OCI-LY7 (cell line): ENCODE results near the gene GATA5. TPM values are rescaled to one million over a fixed set of nuclear protein-coding genes. Genes with fewer than 3 reads are reported as not detected.

Experiments
- BruUV-seq: library from RNA; stranded (reverse); fragments of 400-500 nt; replicated peaks from 2 replicates; lab custom pipeline; 2021; lab: Mats Ljungman, UMichigan
- CTCF ChIA-PET: fragments of 300-600 bp; sonication (Branson Sonifier 250); formaldehyde crosslinking; loops from one replicate; lab custom pipeline; 2022; ENCODE audit warnings: antibody characterized with exemption; ENCODE audit not compliant: unreplicated experiment; lab: Charles Lee
- POLR2A ChIA-PET: fragments of 300-600 bp; sonication (Branson Sonifier 250); formaldehyde crosslinking; loops from one replicate; lab custom pipeline; 2022; ENCODE audit warnings: antibody characterized with exemption; lab: Charles Lee
- DNase-seq: peaks from one replicate; pipeline ENCODE4 v3.0.0-alpha.2; 2015; ENCODE audit warnings: low spot score
- H2AFZ ChIP-seq: fragments of 200-600 bp; sonication (generic), shearing (Covaris generic); 2 replicates; pipeline ENCODE4 v1.6.1; 2014; ENCODE audit warnings: mild to moderate bottlenecking, antibody characterized with exemption, low read length, moderate library complexity
- H3K27ac ChIP-seq: fragments of 200-600 bp; sonication (generic); 2 replicates; pipeline ENCODE4 v1.5.1; 2014; ENCODE audit warnings: mixed run types, low read depth, mild to moderate bottlenecking, moderate library complexity, low read length, inconsistent platforms; ENCODE audit not compliant: poor library complexity, severe bottlenecking
- H3K36me3 ChIP-seq: fragments of 200-600 bp; sonication (generic); 2 replicates; pipeline ENCODE4 v1.6.1; 2014; ENCODE audit warnings: mild to moderate bottlenecking, antibody characterized with exemption, low read length, moderate library complexity, mixed read lengths; ENCODE audit not compliant: insufficient read depth
- H3K4me1 ChIP-seq: fragments of 200-600 bp; sonication (generic); 2 replicates; pipeline ENCODE4 v1.5.1; 2014; ENCODE audit warnings: mild to moderate bottlenecking, low read length; ENCODE audit not compliant: insufficient read depth, poor library complexity, severe bottlenecking
- H3K4me2 ChIP-seq: fragments of 200-600 bp; sonication (generic); 2 replicates; pipeline ENCODE4 v1.6.1; 2014; ENCODE audit warnings: mild to moderate bottlenecking, low read length
- H3K4me3 ChIP-seq: fragments of 200-600 bp; sonication (generic); 2 replicates; pipeline ENCODE4 v1.5.1; 2014; ENCODE audit warnings: mild to moderate bottlenecking, low read depth, low read length; ENCODE audit not compliant: poor library complexity, severe bottlenecking
- H3K79me2 ChIP-seq: fragments of 200-600 bp; sonication (generic); 2 replicates; pipeline ENCODE4 v1.6.1; 2016; ENCODE audit warnings: low read depth, mild to moderate bottlenecking, low read length, moderate library complexity, mixed read lengths; ENCODE audit not compliant: insufficient read depth
- H3K9me2 ChIP-seq: fragments of 200-600 bp; sonication (generic); 2 replicates; pipeline ENCODE4 v1.6.1; 2016; ENCODE audit warnings: mild to moderate bottlenecking, low read length, mixed read lengths; ENCODE audit not compliant: insufficient read depth
- H3K9me3 ChIP-seq: fragments of 200-600 bp; sonication (generic); 2 replicates; pipeline ENCODE4 v1.6.1; 2014; ENCODE audit warnings: mild to moderate bottlenecking, mixed run types, low read length, mixed read lengths
- H4K20me1 ChIP-seq: fragments of 200-600 bp; sonication (generic); 2 replicates; pipeline ENCODE4 v1.6.1; 2014; ENCODE audit warnings: mild to moderate bottlenecking, antibody characterized with exemption, low read length, moderate library complexity, mixed read lengths; ENCODE audit not compliant: insufficient read depth
- CTCF ChIP-seq: fragments of 200-600 bp; sonication (generic); conservative IDR thresholded peaks from 2 replicates; pipeline ENCODE4 v1.5.1; 2014; ENCODE audit warnings: mild to moderate bottlenecking, antibody characterized with exemption, low read length, moderate library complexity, mixed read lengths
- EZH2phosphoT487 ChIP-seq: fragments of 200-600 bp; sonication (generic); IDR thresholded peaks from 2 replicates; pipeline ENCODE4 v1.6.1; 2018; ENCODE audit warnings: low read depth, borderline replicate concordance, mild to moderate bottlenecking, mixed run types, antibody characterized with exemption, low read length, moderate library complexity, mixed read lengths
- intact Hi-C: fragments of 100-400 bp; cut with micrococcal nuclease; formaldehyde crosslinking; loops from one replicate; pipeline ENCODE4 v1.10.0; 2022; ENCODE audit not compliant: unreplicated experiment
- total RNA-seq, 2 experiments: library from RNA; depleted of rRNA in 1 of 2; stranded (reverse); fragments of >200 nt in 1 of 2; shearing (Covaris generic) in 1 of 2; gene quantifications; 2 replicates each; pipeline ENCODE4 v1.2.3, GENCODE V29; 2014 to 2022

GATA5 gene
- total RNA-seq, 2 experiments from 2014 or later: not detected

- H3K4me2 ChIP-seq: no peak overlapping the region
- H4K20me1 ChIP-seq: no peaks in the 10 kb centered on the region
- H3K9me2 ChIP-seq: no peaks in the 10 kb centered on the region
- no peaks in the 10 kb centered on the region for H3K36me3 ChIP-seq
- H3K9me3 ChIP-seq: no peaks in the 10 kb centered on the region
- no peak for DNase-seq
- BruUV-seq: no TSS peak
- no peak overlapping the region for H3K4me3 ChIP-seq
- no peaks in the 10 kb centered on the region for H3K79me2 ChIP-seq
- H3K27ac ChIP-seq: no peak overlapping the region
- TF ChIP-seq EZH2phosphoT487 (no peak), CTCF (no peak)
- no peaks in the 10 kb centered on the region for H3K4me1 ChIP-seq
- ChIA-PET CTCF (no interaction called here), POLR2A (no interaction called here)
- no peak overlapping the region for H2AFZ ChIP-seq
- intact Hi-C loops: no loop called here
Observed at GRCh38 chr20:62470001-62470400, 5.8 kb downstream of the GATA5 start.

- H3K9me3 ChIP-seq: no peaks in the 10 kb centered on the region
- no peak overlapping the region for H3K4me2 ChIP-seq
- no peak overlapping the region for H3K27ac ChIP-seq
- no peaks in the 10 kb centered on the region for H3K4me1 ChIP-seq
- no TSS peak for BruUV-seq
- H3K4me3 ChIP-seq: no peak overlapping the region
- TF ChIP-seq CTCF: no peak
- no peak for TF ChIP-seq EZH2phosphoT487
- H2AFZ ChIP-seq: no peak overlapping the region
- intact Hi-C loops: no loop called here
- H3K36me3 ChIP-seq: no peaks in the 10 kb centered on the region
- ChIA-PET CTCF (no interaction called here), POLR2A (no interaction called here)
- H3K9me2 ChIP-seq: no peaks in the 10 kb centered on the region
- no peaks in the 10 kb centered on the region for H3K79me2 ChIP-seq
- DNase-seq: no peak
- no peaks in the 10 kb centered on the region for H4K20me1 ChIP-seq
Observed at GRCh38 chr20:62469352-62469751, 6.4 kb downstream of the GATA5 start.

GRCh38 chr20:62466806-62467537 lies 8.8 kb downstream of the GATA5 start:
- CTCF ChIA-PET: interaction anchor here (0.6 kb wide), 1 partner anchor 616 kb away, joined by 3 read pairs; no protein-coding TSS in a partner anchor
- Histone ChIP-seq H2AFZ (no peak overlapping the region), H3K27ac (no peak overlapping the region), H3K4me2 (no peak overlapping the region), H4K20me1 (no peaks in the 10 kb centered on the region), H3K4me1 (no peaks in the 10 kb centered on the region), H3K4me3 (no peak overlapping the region), H3K9me3 (no peaks in the 10 kb centered on the region), H3K36me3 (no peaks in the 10 kb centered on the region), H3K9me2 (no peaks in the 10 kb centered on the region), H3K79me2 (no peaks in the 10 kb centered on the region)
- intact Hi-C loops: no loop called here
- POLR2A ChIA-PET: no interaction called here
- TF ChIP-seq EZH2phosphoT487 (no peak), CTCF (no peak)
- BruUV-seq: no TSS peak
- DNase-seq: no peak
